ENCODE measurements around the gene CIRBP. TPM values are rescaled to one million over a fixed set of nuclear protein-coding genes. Genes with fewer than 3 reads are reported as not detected.

Gene CIRBP
- total RNA-seq, 1 donor from 2014 or later: 403 TPM

GRCh38 chr19:1322198-1322981 is 53.3 kb downstream of the CIRBP start:
- no peak for DNase-seq (ENCODE audit: low read depth)
- peaks cover 33% of the 10 kb centered on the region for H3K27me3 ChIP-seq (ENCODE audit: control insufficient read depth, insufficient read depth, low read length)
- no peak overlapping the region for H3K4me3 ChIP-seq (ENCODE audit: low read depth, low read length)
- TF ChIP-seq CTCF (IDR thresholded peaks at IDR 0.05; ENCODE audit: insufficient read depth, low read length, poor library complexity, severe bottlenecking): no peak
- H3K36me3 ChIP-seq (ENCODE audit: control insufficient read depth, insufficient read depth, low read length): no peaks in the 10 kb centered on the region

- H3K27me3 ChIP-seq (ENCODE audit: control insufficient read depth, insufficient read depth, low read length): peaks cover 15% of the 10 kb centered on the region
- no peaks in the 10 kb centered on the region for H3K36me3 ChIP-seq (ENCODE audit: control insufficient read depth, insufficient read depth, low read length)
- no peak overlapping the region for H3K4me3 ChIP-seq (ENCODE audit: low read depth, low read length)
- no peak for TF ChIP-seq CTCF (IDR thresholded peaks at IDR 0.05; ENCODE audit: insufficient read depth, low read length, poor library complexity, severe bottlenecking)
- no peak for DNase-seq (ENCODE audit: low read depth)
Measured at GRCh38 chr19:1324249-1324805, 55.2 kb downstream of the CIRBP start.

Other genes with a start within 250 kb of the CIRBP start
- 204 and 221 TPM in 2 replicates for gene TMEM259, start 248.2 kb upstream of the CIRBP start, total RNA-seq
- gene RNU6-2, start 247.8 kb upstream of the CIRBP start, total RNA-seq: not detected in 2 replicates
- 285 and 314 TPM in 2 replicates for gene CNN2, start 242.7 kb upstream of the CIRBP start, total RNA-seq
- 16.4 and 17.0 TPM in 2 replicates for gene ABCA7, start 229.2 kb upstream of the CIRBP start, total RNA-seq
- 1.4 and 4.2 TPM in 2 replicates for gene ARHGAP45, start 202.2 kb upstream of the CIRBP start, total RNA-seq
- gene POLR2E, start 174.0 kb upstream of the CIRBP start, total RNA-seq: 204 and 267 TPM in 2 replicates
- gene GPX4, start 165.3 kb upstream of the CIRBP start, total RNA-seq: 538 and 611 TPM in 2 replicates
- 48.8 and 56.7 TPM in 2 replicates for gene SBNO2, start 95.1 kb upstream of the CIRBP start, total RNA-seq
- gene STK11, start 63.6 kb upstream of the CIRBP start, total RNA-seq: 78.3 and 86.5 TPM in 2 replicates
- 5.1 and 10.5 TPM in 2 replicates for gene CBARP, start 31.3 kb upstream of the CIRBP start, total RNA-seq
- gene ATP5F1D, start 27.6 kb upstream of the CIRBP start, total RNA-seq: 55.3 and 69.8 TPM in 2 replicates
- 66.8 and 69.4 TPM in 2 replicates for gene MIDN, start 20.7 kb upstream of the CIRBP start, total RNA-seq
- gene FAM174C, start 6.2 kb downstream of the CIRBP start, total RNA-seq: 58.5 and 75.0 TPM in 2 replicates
- 3.1 and 5.3 TPM in 2 replicates for gene EFNA2, start 16.5 kb downstream of the CIRBP start, total RNA-seq
- gene NDUFS7, start 114.6 kb downstream of the CIRBP start, total RNA-seq: 165 and 189 TPM in 2 replicates
- gene GAMT, start 132.2 kb downstream of the CIRBP start, total RNA-seq: 17.5 and 20.3 TPM in 2 replicates
- gene DAZAP1, start 138.3 kb downstream of the CIRBP start, total RNA-seq: 74.5 and 77.0 TPM in 2 replicates
- 1,778 and 3,178 TPM in 2 replicates for gene RPS15, start 169.1 kb downstream of the CIRBP start, total RNA-seq
- not detected in 2 replicates for gene APC2, start 180.8 kb downstream of the CIRBP start, total RNA-seq
- 38.8 and 40.0 TPM in 2 replicates for gene C19orf25, start 209.9 kb downstream of the CIRBP start, total RNA-seq
- 1.6 and 5.5 TPM in 2 replicates for gene PCSK4, start 221.0 kb downstream of the CIRBP start, total RNA-seq
- 8.7 and 9.7 TPM in 2 replicates for gene REEP6, start 221.8 kb downstream of the CIRBP start, total RNA-seq
- gene ADAMTSL5, start 243.7 kb downstream of the CIRBP start, total RNA-seq: 0.58 and 1.8 TPM in 2 replicates